Bronchial epithelial cell (primary cell): Measurements from ENCODE around the gene KLHL7. TPM values are rescaled to one million over a fixed set of nuclear protein-coding genes. Genes with fewer than 3 reads are reported as not detected.

Source experiments
- DNase-seq: peaks from one replicate; pipeline ENCODE4 v3.0.0-alpha.2; 2010; ENCODE audit warnings: low read depth
- FAIRE-seq: peaks from 2 replicates; lab custom pipeline; 2011; peaks lifted over from hg19 to GRCh38; lab: Jason Lieb, UNC
- H3K27me3 ChIP-seq: 2 replicates; pipeline ENCODE4 v1.5.1; 2011; ENCODE audit warnings: low read length; ENCODE audit not compliant: control insufficient read depth, insufficient read depth
- H3K36me3 ChIP-seq: 2 replicates; pipeline ENCODE4 v1.5.1; 2011; ENCODE audit warnings: low read length; ENCODE audit not compliant: control insufficient read depth, insufficient read depth
- H3K4me3 ChIP-seq: 2 replicates; pipeline ENCODE4 v1.5.1; 2011; ENCODE audit warnings: mild to moderate bottlenecking, low read depth, low read length, control low read depth
- total RNA-seq: library from RNA; depleted of rRNA; stranded (reverse); fragments of >200 nt; gene quantifications from 2 replicates; pipeline ENCODE4 v1.2.1, GENCODE V29; 2014
- TF ChIP-seq, protein P1 (sequence below): IDR thresholded peaks from 2 replicates; pipeline ENCODE4 v1.5.1; 2011; ENCODE audit warnings: mild to moderate bottlenecking, moderate library complexity, low read length, control low read depth, inconsistent platforms; ENCODE audit not compliant: insufficient read depth, severe bottlenecking

KLHL7 gene
- total RNA-seq, 1 donor from 2014 or later: 20.8 TPM

DNA sequence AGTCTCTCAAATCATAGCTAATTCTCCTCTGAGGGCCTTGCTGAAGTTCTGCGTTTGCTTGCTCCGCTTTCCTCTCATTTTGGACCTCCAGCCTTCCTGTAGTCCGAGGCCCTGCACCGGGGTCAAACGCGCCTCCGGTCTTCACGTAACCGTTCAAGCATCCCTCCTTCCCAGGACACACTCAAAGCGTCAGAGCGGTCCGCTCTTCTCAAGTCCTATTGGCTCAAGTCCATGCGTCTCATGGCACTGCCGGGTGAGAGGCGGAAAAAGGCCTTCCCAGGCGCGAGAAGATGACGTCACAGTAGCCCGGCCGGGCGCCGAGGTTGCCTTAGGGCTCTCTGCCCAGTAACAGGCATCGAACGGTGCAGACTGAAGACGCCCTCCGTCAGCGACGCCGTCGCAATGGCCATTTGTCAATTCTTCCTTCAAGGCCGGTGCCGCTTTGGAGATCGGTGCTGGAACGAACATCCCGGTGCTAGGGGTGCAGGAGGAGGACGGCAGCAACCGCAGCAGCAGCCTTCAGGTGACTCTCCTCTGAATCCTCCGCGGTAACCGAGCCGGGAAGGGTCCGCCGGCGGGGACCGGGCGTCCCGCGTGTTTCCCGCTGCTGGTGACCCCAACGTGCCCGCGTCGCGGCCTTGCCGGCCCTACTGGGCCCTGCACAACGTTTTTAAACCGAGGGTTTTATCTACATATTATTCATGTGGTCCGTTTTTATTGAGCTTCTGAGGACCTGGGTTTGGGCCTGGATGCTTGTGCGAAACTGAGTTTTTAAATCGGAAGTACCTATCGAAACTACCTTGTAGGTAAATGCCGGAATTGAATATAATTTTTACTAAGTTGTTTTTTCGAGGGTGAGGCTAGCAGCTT lies 76.3 kb downstream of the KLHL7 start, which contains the start of gene NUP42:
NUP42 (plus strand) TSS at position 365 of the 870 bp plus-strand sequence; CDS start at position 403, 38 bp downstream.
- peak; percentile 97 for DNase-seq
- TF ChIP-seq, protein P1, sequence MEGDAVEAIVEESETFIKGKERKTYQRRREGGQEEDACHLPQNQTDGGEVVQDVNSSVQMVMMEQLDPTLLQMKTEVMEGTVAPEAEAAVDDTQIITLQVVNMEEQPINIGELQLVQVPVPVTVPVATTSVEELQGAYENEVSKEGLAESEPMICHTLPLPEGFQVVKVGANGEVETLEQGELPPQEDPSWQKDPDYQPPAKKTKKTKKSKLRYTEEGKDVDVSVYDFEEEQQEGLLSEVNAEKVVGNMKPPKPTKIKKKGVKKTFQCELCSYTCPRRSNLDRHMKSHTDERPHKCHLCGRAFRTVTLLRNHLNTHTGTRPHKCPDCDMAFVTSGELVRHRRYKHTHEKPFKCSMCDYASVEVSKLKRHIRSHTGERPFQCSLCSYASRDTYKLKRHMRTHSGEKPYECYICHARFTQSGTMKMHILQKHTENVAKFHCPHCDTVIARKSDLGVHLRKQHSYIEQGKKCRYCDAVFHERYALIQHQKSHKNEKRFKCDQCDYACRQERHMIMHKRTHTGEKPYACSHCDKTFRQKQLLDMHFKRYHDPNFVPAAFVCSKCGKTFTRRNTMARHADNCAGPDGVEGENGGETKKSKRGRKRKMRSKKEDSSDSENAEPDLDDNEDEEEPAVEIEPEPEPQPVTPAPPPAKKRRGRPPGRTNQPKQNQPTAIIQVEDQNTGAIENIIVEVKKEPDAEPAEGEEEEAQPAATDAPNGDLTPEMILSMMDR: no peak
- H3K36me3 ChIP-seq: peaks cover 1% of the 10 kb centered on the region
- peak within 1 kb of the TSS; percentile 60 for H3K4me3 ChIP-seq
- no peaks in the 10 kb centered on the region for H3K27me3 ChIP-seq
- no peak for FAIRE-seq

DNA sequence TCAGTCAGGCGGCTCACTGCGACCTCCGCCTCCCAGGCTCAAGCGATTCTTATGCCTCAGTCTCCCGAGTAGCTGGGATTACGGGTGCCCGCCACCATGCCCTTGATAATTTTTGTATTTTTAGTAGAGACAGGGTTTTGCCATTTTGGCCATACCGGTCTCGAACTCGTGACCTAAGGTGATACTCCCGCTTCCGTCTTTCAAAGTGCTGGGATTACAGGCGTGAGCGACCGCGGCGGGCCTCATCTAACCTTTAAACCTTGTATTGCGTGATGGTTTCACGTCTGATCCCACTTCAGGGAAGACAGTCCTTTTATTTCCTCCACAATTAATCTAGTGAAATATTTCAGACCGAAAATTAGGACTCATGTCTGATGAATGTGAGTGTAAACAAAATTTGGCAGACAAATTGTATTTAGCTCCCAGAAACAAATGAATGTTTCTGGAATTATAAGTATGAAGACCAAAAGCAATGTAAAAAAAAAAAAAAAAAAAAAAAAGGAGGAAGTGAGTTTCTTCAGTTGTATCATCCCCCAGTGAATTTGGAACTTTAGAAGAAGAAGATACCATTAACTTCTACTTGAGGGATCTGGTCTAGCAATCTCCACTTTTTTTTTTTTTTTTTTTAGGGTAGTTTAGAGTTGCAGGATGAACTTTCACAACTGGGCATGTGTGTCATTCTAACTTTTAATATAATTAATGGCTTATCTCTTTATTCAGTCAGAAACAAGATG lies 77.9 kb downstream of the KLHL7 start:
- Histone ChIP-seq H3K27me3 (no peaks in the 10 kb centered on the region), H3K4me3 (no peak overlapping the region), H3K36me3 (peaks cover 4% of the 10 kb centered on the region)
- TF ChIP-seq, protein P1: no peak
- DNase-seq: no peak
- no peak for FAIRE-seq

DNA sequence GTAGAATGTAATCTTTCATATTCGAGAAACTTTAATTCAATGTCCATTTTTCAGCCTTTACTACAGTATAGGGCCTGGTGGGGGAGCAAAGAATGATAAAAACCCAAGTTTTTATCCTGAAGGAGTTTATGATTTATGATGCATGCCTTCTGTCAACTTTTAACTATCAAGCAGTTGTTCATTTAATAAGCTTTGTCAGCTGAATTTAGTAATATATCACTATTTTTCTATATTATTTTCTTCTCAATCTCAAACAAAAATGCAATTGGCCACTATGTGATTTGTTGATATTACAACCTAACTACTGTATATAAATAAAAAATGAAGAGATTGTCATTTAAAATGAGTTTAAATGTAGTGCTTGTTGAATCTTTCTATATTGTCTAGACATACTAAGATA lies 78.7 kb downstream of the KLHL7 start:
- no peak for FAIRE-seq
- Histone ChIP-seq H3K36me3 (peaks cover 8% of the 10 kb centered on the region), H3K27me3 (no peaks in the 10 kb centered on the region), H3K4me3 (no peak overlapping the region)
- TF ChIP-seq, protein P1: no peak
- DNase-seq: no peak

DNA sequence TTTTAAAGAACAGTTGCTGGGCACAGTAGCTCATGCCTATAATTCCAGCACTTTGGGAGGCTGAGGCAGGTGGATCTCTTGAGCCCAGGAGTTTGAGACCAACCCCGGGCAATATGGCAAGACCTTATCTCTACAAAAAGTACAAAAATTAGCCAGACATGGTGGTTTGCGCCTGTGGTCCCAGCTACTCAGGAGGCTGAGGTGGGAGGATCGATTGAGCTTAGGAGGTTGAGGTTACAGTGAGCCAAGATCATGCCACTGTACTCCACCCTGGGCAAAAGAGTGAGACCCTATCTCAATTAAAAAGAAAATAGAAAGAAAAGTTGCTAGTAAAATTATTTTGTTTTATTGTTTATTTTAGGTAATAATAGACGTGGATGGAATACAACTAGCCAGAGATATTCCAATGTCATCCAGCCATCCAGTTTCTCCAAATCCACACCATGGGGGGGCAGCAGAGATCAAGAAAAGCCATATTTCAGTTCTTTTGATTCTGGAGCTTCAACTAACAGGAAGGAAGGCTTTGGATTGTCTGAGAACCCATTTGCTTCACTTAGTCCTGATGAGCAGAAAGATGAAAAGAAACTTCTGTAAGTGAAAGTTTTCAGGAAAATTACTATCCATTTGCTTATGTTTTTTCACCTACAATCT lies 79.2 kb downstream of the KLHL7 start:
- Histone ChIP-seq H3K36me3 (peaks cover 8% of the 10 kb centered on the region), H3K4me3 (no peak overlapping the region), H3K27me3 (no peaks in the 10 kb centered on the region)
- FAIRE-seq: no peak
- TF ChIP-seq, protein P1: peak; percentile 44
- peak; percentile 47 for DNase-seq

DNA sequence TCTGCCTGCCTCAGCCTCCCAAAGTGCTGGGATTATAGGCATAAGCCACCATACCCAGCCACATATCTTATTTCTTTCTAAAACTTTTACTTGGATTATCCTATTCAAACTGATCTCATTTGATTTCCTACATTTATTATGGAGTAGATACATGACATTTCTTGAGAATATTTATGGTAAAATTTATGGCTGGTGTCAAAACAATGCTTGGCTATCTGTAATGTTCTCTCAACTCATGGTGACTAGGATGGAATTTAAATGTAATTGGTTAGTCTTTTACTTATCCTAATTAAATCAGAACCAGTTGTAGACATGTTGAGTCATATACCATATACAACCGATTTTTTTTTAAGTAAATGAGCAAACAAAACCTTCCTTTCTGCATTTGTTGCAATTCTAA lies 80.4 kb downstream of the KLHL7 start:
- Histone ChIP-seq H3K4me3 (no peak overlapping the region), H3K36me3 (peaks cover 8% of the 10 kb centered on the region), H3K27me3 (no peaks in the 10 kb centered on the region)
- no peak for DNase-seq
- TF ChIP-seq, protein P1: no peak
- no peak for FAIRE-seq
